Liver (tissue), 9 donors: Measurements from ENCODE around the gene ATP10A. TPM values are rescaled to one million over a fixed set of nuclear protein-coding genes. Genes with fewer than 3 reads are reported as not detected.

Source experiments
- DNase-seq: peaks from one replicate; pipeline ENCODE4 v3.0.0-alpha.2; 2017; ENCODE audit warnings: low spot score
- H3K27ac ChIP-seq, 2 donors: one replicate each; pipeline ENCODE4 v1.7.0; 2013; ENCODE audit warnings: inconsistent platforms in 2 of 2, low read length in 2 of 2, control low read depth in 1 of 2, low read depth in 1 of 2, mild to moderate bottlenecking in 1 of 2
- H3K27me3 ChIP-seq, 4 donors: one replicate each; pipeline versions ENCODE4 v1.6.1 to v1.7.0; 2013; ENCODE audit warnings: low read length in 3 of 4, inconsistent platforms in 1 of 4, mild to moderate bottlenecking in 1 of 4, moderate library complexity in 1 of 4; ENCODE audit not compliant: control insufficient read depth in 4 of 4, insufficient read depth in 4 of 4
- H3K36me3 ChIP-seq, 4 donors: one replicate each; pipeline versions ENCODE4 v1.6.1 to v1.7.0; 2013; ENCODE audit warnings: low read length in 3 of 4, mild to moderate bottlenecking in 3 of 4, low read depth in 1 of 4, moderate library complexity in 1 of 4; ENCODE audit not compliant: control insufficient read depth in 4 of 4, insufficient read depth in 3 of 4
- H3K4me1 ChIP-seq, 4 donors: one replicate each; pipeline versions ENCODE4 v1.6.1 to v1.7.0; 2013; ENCODE audit warnings: low read length in 3 of 4, mild to moderate bottlenecking in 3 of 4, moderate library complexity in 1 of 4; ENCODE audit not compliant: control insufficient read depth in 4 of 4, insufficient read depth in 4 of 4
- H3K4me3 ChIP-seq, 3 donors: one replicate each; pipeline versions ENCODE4 v1.6.1 to v1.7.0; 2013; ENCODE audit warnings: low read length in 3 of 3, control low read depth in 1 of 3, low read depth in 1 of 3, mild to moderate bottlenecking in 1 of 3
- H3K9ac ChIP-seq, 2 donors: one replicate each; pipeline ENCODE4 v1.7.0; 2013; ENCODE audit warnings: low read length in 2 of 2, mild to moderate bottlenecking in 2 of 2, moderate library complexity in 2 of 2, control low read depth in 1 of 2, low read depth in 1 of 2
- H3K9me3 ChIP-seq, 4 donors: one replicate each; pipeline versions ENCODE4 v1.6.1 to v1.7.0; 2013; ENCODE audit warnings: low read length in 3 of 4; ENCODE audit not compliant: control insufficient read depth in 4 of 4
- ATF3 ChIP-seq: IDR thresholded peaks from 2 replicates; pipeline ENCODE4 v1.6.1; 2016; ENCODE audit warnings: antibody characterized with exemption
- EGR1 ChIP-seq, 2 donors: IDR thresholded peaks; 2 replicates each; pipeline ENCODE4 v1.6.1; 2016 to 2018; ENCODE audit warnings: antibody characterized with exemption in 2 of 2, low read depth in 2 of 2
- FOXA1 ChIP-seq: IDR thresholded peaks from 2 replicates; pipeline ENCODE4 v1.6.1; 2016; ENCODE audit warnings: antibody characterized with exemption
- FOXA2 ChIP-seq: IDR thresholded peaks from 2 replicates; pipeline ENCODE4 v1.6.1; 2016; ENCODE audit warnings: antibody characterized with exemption
- GABPA ChIP-seq, 2 donors: IDR thresholded peaks in 1 of 2; conservative IDR thresholded peaks in 1 of 2; 2 replicates each; pipeline ENCODE4 v1.6.1; 2016; ENCODE audit warnings: antibody characterized with exemption in 2 of 2, mild to moderate bottlenecking in 1 of 2, moderate library complexity in 1 of 2
- HNF4G ChIP-seq: IDR thresholded peaks from 2 replicates; pipeline ENCODE4 v1.6.1; 2016; ENCODE audit warnings: antibody characterized with exemption
- JUND ChIP-seq, 2 donors: IDR thresholded peaks; 2 replicates each; pipeline ENCODE4 v1.6.1; 2016; ENCODE audit warnings: antibody characterized with exemption in 2 of 2
- NR2F2 ChIP-seq: IDR thresholded peaks from 2 replicates; pipeline ENCODE4 v1.6.1; 2016; ENCODE audit warnings: antibody characterized with exemption
- REST ChIP-seq: IDR thresholded peaks from 2 replicates; pipeline ENCODE4 v1.6.1; 2016; ENCODE audit warnings: antibody characterized with exemption, mild to moderate bottlenecking
- SP1 ChIP-seq: IDR thresholded peaks from 2 replicates; pipeline ENCODE4 v1.6.1; 2018; ENCODE audit warnings: antibody characterized with exemption, mild to moderate bottlenecking
- TAF1 ChIP-seq: conservative IDR thresholded peaks from 2 replicates; pipeline ENCODE4 v1.6.1; 2016; ENCODE audit warnings: antibody characterized with exemption, mild to moderate bottlenecking
- YY1 ChIP-seq: IDR thresholded peaks from 2 replicates; pipeline ENCODE4 v1.6.1; 2016; ENCODE audit warnings: antibody characterized with exemption, mild to moderate bottlenecking
- WGBS: extraction: QIAGEN DNeasy Blood & Tissue Kit; methylation state at CpG from one replicate; pipeline ENCODE4 v1.1.7; 2013; 5-methylcytosine and 5-hydroxymethylcytosine counted together
- polyA plus RNA-seq, 2 donors: library from polyadenylated mRNA; stranded (reverse) in 1 of 2; unstranded in 1 of 2; fragments of 200-250 nt in 1 of 2; fragments of >200 nt in 1 of 2; fragmentation: Nextera tagmentation in 1 of 2; extraction: Ambion mirVana in 1 of 2; gene quantifications; one replicate each; pipeline versions ENCODE4 v1.2.1 to v1.2.3, GENCODE V29; 2013 to 2015
- total RNA-seq, 2 donors: library from RNA; depleted of rRNA; stranded (reverse); fragments of >200 nt; gene quantifications; one replicate each; pipeline ENCODE4 v1.2.3, GENCODE V29; 2014
- TF ChIP-seq, protein P1 (sequence below): IDR thresholded peaks from 2 replicates; pipeline ENCODE4 v1.6.1; 2016; ENCODE audit warnings: antibody characterized with exemption
- donor health status: healthy.
- donor health status: healthy.
- donor health status: healthy.
- donor health status: healthy.
- donor health status: healthy.

The ATP10A gene
- total and polyA plus RNA-seq, 4 donors, result 0.22 to 1.8 (median 0.39) TPM

- Histone ChIP-seq H3K4me1 (no peaks in the 10 kb centered on the region), H3K27ac (no peak overlapping the region), H3K27me3 (peaks cover 0 to 3% (median 0%) of the 10 kb centered on the region in 4 donors), H3K9me3 (no peaks in the 10 kb centered on the region), H3K4me3 (no peak overlapping the region), H3K9ac (no peak overlapping the region), H3K36me3 (no peaks in the 10 kb centered on the region)
- WGBS, result 86% methylated on average over 7 of the region's 7 CpGs
- TF ChIP-seq REST, result no peak
- DNase-seq, result no peak
Observed at GRCh38 chr15:25678500-25678855, 184.6 kb downstream of the ATP10A start.

- Histone ChIP-seq H3K4me3 (no peak overlapping the region), H3K4me1 (no peaks in the 10 kb centered on the region), H3K9me3 (no peaks in the 10 kb centered on the region), H3K27ac (no peak overlapping the region), H3K36me3 (no peaks in the 10 kb centered on the region), H3K9ac (no peak overlapping the region), H3K27me3 (peaks cover 0 to 3% (median 0%) of the 10 kb centered on the region in 4 donors)
- DNase-seq, result no peak
- WGBS, result 61% methylated on average over 9 of the region's 9 CpGs
- TF ChIP-seq REST (no peak), NR2F2 (no peak), FOXA2 (no peak), EGR1 (IDR thresholded peaks at IDR 0.05; ENCODE audit: low read depth in 2 of 2) (no peak), YY1 (no peak), ATF3 (no peak), TAF1 (no peak)
- TF ChIP-seq, protein P1, sequence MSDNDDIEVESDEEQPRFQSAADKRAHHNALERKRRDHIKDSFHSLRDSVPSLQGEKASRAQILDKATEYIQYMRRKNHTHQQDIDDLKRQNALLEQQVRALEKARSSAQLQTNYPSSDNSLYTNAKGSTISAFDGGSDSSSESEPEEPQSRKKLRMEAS, result no peak
Observed at GRCh38 chr15:25677719-25678499, 185.2 kb downstream of the ATP10A start.

DNA sequence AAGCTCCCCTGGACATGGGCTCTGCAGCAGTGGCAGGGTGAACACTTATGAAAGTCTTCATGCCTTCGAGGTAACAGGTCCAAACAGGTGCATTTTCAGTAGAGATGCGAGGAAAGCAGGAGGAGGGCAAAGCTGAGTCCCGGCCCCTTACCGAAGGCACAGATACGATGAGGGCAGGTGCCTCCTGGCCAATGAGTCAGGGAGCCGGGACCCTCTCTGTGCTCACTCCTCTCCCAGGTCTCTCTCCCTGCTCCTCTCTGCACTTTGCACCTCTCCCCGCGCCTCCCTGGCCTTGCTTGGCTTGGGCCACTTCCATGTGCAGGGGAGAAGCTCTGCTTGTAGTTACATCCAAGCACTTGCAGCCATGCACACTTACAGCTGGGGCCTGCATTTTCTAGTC is 187.1 kb downstream of the ATP10A start:
- H3K36me3 ChIP-seq, result no peaks in the 10 kb centered on the region
- 80% methylated on average over 8 of the region's 8 CpGs for WGBS
- no peak for DNase-seq
- no peak overlapping the region for H3K4me3 ChIP-seq
- H3K27ac ChIP-seq, result no peak overlapping the region
- H3K9ac ChIP-seq, result no peak overlapping the region
- no peak for TF ChIP-seq ATF3
- TF ChIP-seq EGR1 (IDR thresholded peaks at IDR 0.05; ENCODE audit: low read depth in 2 of 2), result no peak
- TF ChIP-seq TAF1, result no peak
- TF ChIP-seq FOXA2, result no peak
- TF ChIP-seq SP1, result no peak
- TF ChIP-seq, protein P1, result no peak
- TF ChIP-seq NR2F2, result no peak
- no peak for TF ChIP-seq JUND (IDR thresholded peaks at IDR 0.05)
- no peak for TF ChIP-seq GABPA (IDR thresholded peaks at IDR 0.05 in 1 of 2, conservative IDR thresholded peaks at IDR 0.05 in 1 of 2)
- no peak for TF ChIP-seq FOXA1
- no peak for TF ChIP-seq YY1
- TF ChIP-seq HNF4G, result no peak
- H3K27me3 ChIP-seq, result peaks cover 0 to 3% (median 0%) of the 10 kb centered on the region in 4 donors
- no peaks in the 10 kb centered on the region for H3K9me3 ChIP-seq
- no peaks in the 10 kb centered on the region for H3K4me1 ChIP-seq
